H4 (cell line): ENCODE measurements around the gene OAS1. TPM values are rescaled to one million over a fixed set of nuclear protein-coding genes. Genes with fewer than 3 reads are reported as not detected.
A peak's percentile ranks its signal among the peaks of the same experiment; 100 is the strongest.

Experiments used
- DNase-seq: peaks from one replicate; pipeline ENCODE4 v3.0.0-alpha.2; 2015; ENCODE audit warnings: low spot score
- total RNA-seq: library from RNA; depleted of rRNA; stranded (reverse); fragments of >200 nt; shearing (Covaris generic); gene quantifications from 2 replicates; pipeline ENCODE4 v1.2.3, GENCODE V29; 2014; rRNA removed

OAS1 gene
- total RNA-seq = 48.0 and 70.8 TPM in 2 replicates

- DNase-seq = peak; percentile 81
These were observed at the start of gene OAS1 for GRCh38 chr12:112906712-112907414. Gene OAS1, plus strand, starts transcription at chr12:112906962. Its CDS starts 78 bp downstream, at chr12:112907040.

- no peak for DNase-seq
These were observed 47.5 kb upstream of the OAS1 start for GRCh38 chr12:112859291-112859690.

GRCh38 chr12:112860181-112860580 lies 46.6 kb upstream of the OAS1 start:
- DNase-seq = no peak

GRCh38 chr12:112861284-112861683 lies 45.5 kb upstream of the OAS1 start:
- no peak for DNase-seq

GRCh38 chr12:112862636-112863290 lies 44.0 kb upstream of the OAS1 start:
- no peak for DNase-seq

- no peak for DNase-seq
These were observed 38.2 kb upstream of the OAS1 start for GRCh38 chr12:112868459-112869041.

GRCh38 chr12:112869091-112869490 lies 37.7 kb upstream of the OAS1 start:
- no peak for DNase-seq

- DNase-seq = no peak
These were observed 37.0 kb upstream of the OAS1 start for GRCh38 chr12:112869778-112870177.

GRCh38 chr12:112870267-112870980 lies 36.3 kb upstream of the OAS1 start:
- DNase-seq = no peak

GRCh38 chr12:112875608-112876007 lies 31.2 kb upstream of the OAS1 start:
- DNase-seq = no peak

GRCh38 chr12:112876506-112876905 lies 30.3 kb upstream of the OAS1 start:
- DNase-seq = no peak

GRCh38 chr12:112877006-112877405 lies 29.8 kb upstream of the OAS1 start:
- DNase-seq = no peak

GRCh38 chr12:112878488-112878887 lies 28.3 kb upstream of the OAS1 start:
- no peak for DNase-seq

- DNase-seq = no peak
These were observed 27.5 kb upstream of the OAS1 start for GRCh38 chr12:112879191-112879705.

GRCh38 chr12:112881602-112882001 lies 25.2 kb upstream of the OAS1 start:
- no peak for DNase-seq

- no peak for DNase-seq
These were observed 21.5 kb upstream of the OAS1 start for GRCh38 chr12:112885236-112885635.

- no peak for DNase-seq
These were observed 19.2 kb upstream of the OAS1 start for GRCh38 chr12:112887550-112887949.

- no peak for DNase-seq
These were observed 15.4 kb upstream of the OAS1 start for GRCh38 chr12:112891093-112892024.

- DNase-seq = no peak
These were observed 13.9 kb upstream of the OAS1 start for GRCh38 chr12:112892856-112893255.

- DNase-seq = no peak
These were observed 12.6 kb upstream of the OAS1 start for GRCh38 chr12:112894128-112894527.

- no peak for DNase-seq
These were observed 8.4 kb upstream of the OAS1 start for GRCh38 chr12:112898380-112898779.
